ENCODE results near the gene CNNM3. TPM values are rescaled to one million over a fixed set of nuclear protein-coding genes. Genes with fewer than 3 reads are reported as not detected.
A peak's percentile ranks its signal among the peaks of the same experiment; 100 is the strongest.

CNNM3 gene
- total RNA-seq, 2 experiments from 2014 or later, result 13.5 to 18.6 TPM

GRCh38 chr2:96838345-96839292, 22.6 kb downstream of the CNNM3 start:
- POLR2A ChIA-PET, result no interaction called here
- TF ChIP-seq CTCF (conservative IDR thresholded peaks at IDR 0.05; ENCODE audit: low read length) (no peak), EZH2phosphoT487 (IDR thresholded peaks at IDR 0.05; ENCODE audit: borderline replicate concordance, low read depth, low read length) (no peak)
- H3K4me3 ChIP-seq (ENCODE audit: low read depth, low read length, poor library complexity, severe bottlenecking), result no peak overlapping the region
- intact Hi-C loops (cut with micrococcal nuclease; ENCODE audit: unreplicated experiment), result no loop called here
- H2AFZ ChIP-seq (ENCODE audit: low read length), result no peak overlapping the region
- peak overlapping the region; percentile 36; the same call in 1 of the 2 replicates for H3K4me2 ChIP-seq (ENCODE audit: low read length)
- no peaks in the 10 kb centered on the region for H3K9me3 ChIP-seq (ENCODE audit: low read length)
- H3K79me2 ChIP-seq (ENCODE audit: insufficient read depth, low read depth, low read length), result no peaks in the 10 kb centered on the region
- no peaks in the 10 kb centered on the region for H4K20me1 ChIP-seq (ENCODE audit: insufficient read depth, low read length)
- no TSS peak for BruUV-seq (replicated peaks)
- DNase-seq (ENCODE audit: low spot score), result no peak
- H3K4me1 ChIP-seq (ENCODE audit: insufficient read depth, low read length, poor library complexity, severe bottlenecking), result peaks cover 11% of the 10 kb centered on the region
- CTCF ChIA-PET (ENCODE audit: unreplicated experiment), result no interaction called here
- peaks cover 32% of the 10 kb centered on the region for H3K36me3 ChIP-seq (ENCODE audit: insufficient read depth, low read length)
- H3K9me2 ChIP-seq (ENCODE audit: insufficient read depth, low read length), result no peaks in the 10 kb centered on the region
- H3K27ac ChIP-seq (ENCODE audit: low read depth, low read length, poor library complexity, severe bottlenecking), result no peak overlapping the region

- H3K4me3 ChIP-seq (ENCODE audit: low read depth, low read length, poor library complexity, severe bottlenecking), result no peak overlapping the region
- no peaks in the 10 kb centered on the region for H3K79me2 ChIP-seq (ENCODE audit: insufficient read depth, low read depth, low read length)
- no peaks in the 10 kb centered on the region for H4K20me1 ChIP-seq (ENCODE audit: insufficient read depth, low read length)
- peak overlapping the region; percentile 36; the same call in 1 of the 2 replicates for H3K4me2 ChIP-seq (ENCODE audit: low read length)
- H3K9me2 ChIP-seq (ENCODE audit: insufficient read depth, low read length), result no peaks in the 10 kb centered on the region
- DNase-seq (ENCODE audit: low spot score), result peak; percentile 58
- H2AFZ ChIP-seq (ENCODE audit: low read length), result no peak overlapping the region
- CTCF ChIA-PET (ENCODE audit: unreplicated experiment), result no interaction called here
- POLR2A ChIA-PET, result interaction anchor here (0.6 kb wide), 1 partner anchor 31 kb away, joined by 4 read pairs; no protein-coding TSS in a partner anchor
- H3K27ac ChIP-seq (ENCODE audit: low read depth, low read length, poor library complexity, severe bottlenecking), result no peak overlapping the region
- peaks cover 10% of the 10 kb centered on the region for H3K4me1 ChIP-seq (ENCODE audit: insufficient read depth, low read length, poor library complexity, severe bottlenecking)
- no peaks in the 10 kb centered on the region for H3K9me3 ChIP-seq (ENCODE audit: low read length)
- intact Hi-C loops (cut with micrococcal nuclease; ENCODE audit: unreplicated experiment), result no loop called here
- H3K36me3 ChIP-seq (ENCODE audit: insufficient read depth, low read length), result peaks cover 29% of the 10 kb centered on the region
- no peak for TF ChIP-seq CTCF (conservative IDR thresholded peaks at IDR 0.05; ENCODE audit: low read length)
- TF ChIP-seq EZH2phosphoT487 (IDR thresholded peaks at IDR 0.05; ENCODE audit: borderline replicate concordance, low read depth, low read length), result no peak
- no TSS peak for BruUV-seq (replicated peaks)
Measured at GRCh38 chr2:96839293-96839874, 23.3 kb downstream of the CNNM3 start.
